Trophoblast cell (in vitro differentiated cells and primary cell): Measurements from ENCODE around the gene RGS10.
A peak's percentile ranks its signal among the peaks of the same experiment; 100 is the strongest.

ENCODE experiments used
- DNase-seq, 2 donors: peaks; one replicate each; pipeline ENCODE4 v3.0.0-alpha.2; 2016
- H2AFZ ChIP-seq: 2 replicates; pipeline ENCODE4 v1.6.1; 2013; ENCODE audit warnings: low read length, moderate library complexity, mild to moderate bottlenecking; ENCODE audit not compliant: insufficient read depth, poor library complexity
- H2AK5ac ChIP-seq: 2 replicates; pipeline ENCODE4 v1.6.1; 2013; ENCODE audit warnings: mild to moderate bottlenecking, low read length
- H2BK120ac ChIP-seq: 2 replicates; pipeline ENCODE4 v1.6.1; 2013; ENCODE audit warnings: low read length, mild to moderate bottlenecking, moderate library complexity; ENCODE audit not compliant: insufficient read depth, poor library complexity
- H2BK12ac ChIP-seq: 2 replicates; pipeline ENCODE4 v1.6.1; 2013; ENCODE audit warnings: mild to moderate bottlenecking, low read length, moderate library complexity
- H2BK5ac ChIP-seq: 2 replicates; pipeline ENCODE4 v1.6.1; 2013; ENCODE audit warnings: low read length, low read depth, moderate library complexity, mild to moderate bottlenecking; ENCODE audit not compliant: poor library complexity
- H3K14ac ChIP-seq: 2 replicates; pipeline ENCODE4 v1.6.1; 2013; ENCODE audit warnings: mild to moderate bottlenecking, low read length
- H3K18ac ChIP-seq: 2 replicates; pipeline ENCODE4 v1.6.1; 2013; ENCODE audit warnings: mild to moderate bottlenecking, low read length
- H3K23ac ChIP-seq: 2 replicates; pipeline ENCODE4 v1.6.1; 2013; ENCODE audit warnings: low read length
- H3K27ac ChIP-seq: 2 replicates; pipeline ENCODE4 v1.5.1; 2013; ENCODE audit warnings: low read depth, mild to moderate bottlenecking, inconsistent platforms, low read length, moderate library complexity
- H3K27me3 ChIP-seq: 2 replicates; pipeline ENCODE4 v1.6.1; 2013; ENCODE audit warnings: inconsistent platforms, mild to moderate bottlenecking, low read length, moderate library complexity; ENCODE audit not compliant: insufficient read depth
- H3K36me3 ChIP-seq, 2 experiments: 1 replicate in 1 of 2; 2 replicates in 1 of 2; pipeline ENCODE4 v1.6.1; 2013; ENCODE audit warnings: low read length in 2 of 2, mild to moderate bottlenecking in 2 of 2, moderate library complexity in 1 of 2; ENCODE audit not compliant: insufficient read depth in 2 of 2, control insufficient read depth in 1 of 2
- H3K4ac ChIP-seq: 2 replicates; pipeline ENCODE4 v1.6.1; 2013; ENCODE audit warnings: low read depth, mild to moderate bottlenecking, low read length, moderate library complexity
- H3K4me1 ChIP-seq, 2 experiments: 1 replicate in 1 of 2; 2 replicates in 1 of 2; pipeline ENCODE4 v1.6.1; 2013; ENCODE audit warnings: low read length in 2 of 2, mild to moderate bottlenecking in 2 of 2, moderate library complexity in 1 of 2; ENCODE audit not compliant: insufficient read depth in 2 of 2, control insufficient read depth in 1 of 2
- H3K4me2 ChIP-seq: 2 replicates; pipeline ENCODE4 v1.6.1; 2013; ENCODE audit warnings: inconsistent platforms, mild to moderate bottlenecking, low read length, moderate library complexity
- H3K4me3 ChIP-seq: 2 replicates; pipeline ENCODE4 v1.5.1; 2013; ENCODE audit warnings: mild to moderate bottlenecking, low read depth, low read length, inconsistent platforms
- H3K79me1 ChIP-seq: one replicate; pipeline ENCODE4 v1.6.1; 2013; ENCODE audit warnings: low read length
- H3K79me2 ChIP-seq: 2 replicates; pipeline ENCODE4 v1.6.1; 2013; ENCODE audit warnings: low read length, mild to moderate bottlenecking; ENCODE audit not compliant: control insufficient read depth, insufficient read depth, poor library complexity
- H3K9ac ChIP-seq: 2 replicates; pipeline ENCODE4 v1.6.1; 2013; ENCODE audit warnings: mild to moderate bottlenecking, low read length
- H3K9me3 ChIP-seq: 2 replicates; pipeline ENCODE4 v1.6.1; 2013; ENCODE audit warnings: low read depth, mild to moderate bottlenecking, control low read depth, inconsistent platforms, low read length; ENCODE audit not compliant: insufficient read depth
- H4K12ac ChIP-seq: 2 replicates; pipeline ENCODE4 v1.6.1; 2013; ENCODE audit warnings: low read depth, mild to moderate bottlenecking, low read length, moderate library complexity
- H4K8ac ChIP-seq: 2 replicates; pipeline ENCODE4 v1.6.1; 2013; ENCODE audit warnings: low read depth, mild to moderate bottlenecking, low read length, moderate library complexity
- H4K91ac ChIP-seq: one replicate; pipeline ENCODE4 v1.6.1; 2013; ENCODE audit warnings: low read depth, mild to moderate bottlenecking, low read length, moderate library complexity
- WGBS: extraction: QIAGEN DNeasy Blood & Tissue Kit; methylation state at CpG from one replicate; pipeline ENCODE4 v1.1.7; 2013; ENCODE audit warnings: missing lambda C conversion rate; ENCODE audit not compliant: insufficient read length, insufficient coverage; ENCODE audit errors: extremely low coverage; 5-methylcytosine and 5-hydroxymethylcytosine counted together

The RGS10 gene

GRCh38 chr10:119491966-119492757, 50.4 kb downstream of the RGS10 start:
- Histone ChIP-seq H3K9me3 (no peaks in the 10 kb centered on the region), H3K18ac (no peak overlapping the region), H3K79me1 (no peaks in the 10 kb centered on the region), H2BK12ac (no peak overlapping the region), H4K8ac (no peak overlapping the region), H2AK5ac (no peak overlapping the region), H4K91ac (no peak overlapping the region), H3K4ac (no peak overlapping the region), H3K27ac (no peak overlapping the region), H3K9ac (no peak overlapping the region), H3K4me2 (no peak overlapping the region), H4K12ac (no peak overlapping the region), H3K14ac (no peak overlapping the region), H2BK5ac (no peak overlapping the region), H2BK120ac (no peak overlapping the region), H3K27me3 (no peaks in the 10 kb centered on the region), H3K4me3 (no peak overlapping the region), H3K36me3 (no peaks in the 10 kb centered on the region), H2AFZ (no peak overlapping the region), H3K23ac (no peak overlapping the region), H3K4me1 (peaks cover 0 to 3% of the 10 kb centered on the region in 2 experiments), H3K79me2 (no peaks in the 10 kb centered on the region)
- no CpG with 5 or more reads among the region's 6 CpGs for WGBS
- DNase-seq, result no peak

DNA sequence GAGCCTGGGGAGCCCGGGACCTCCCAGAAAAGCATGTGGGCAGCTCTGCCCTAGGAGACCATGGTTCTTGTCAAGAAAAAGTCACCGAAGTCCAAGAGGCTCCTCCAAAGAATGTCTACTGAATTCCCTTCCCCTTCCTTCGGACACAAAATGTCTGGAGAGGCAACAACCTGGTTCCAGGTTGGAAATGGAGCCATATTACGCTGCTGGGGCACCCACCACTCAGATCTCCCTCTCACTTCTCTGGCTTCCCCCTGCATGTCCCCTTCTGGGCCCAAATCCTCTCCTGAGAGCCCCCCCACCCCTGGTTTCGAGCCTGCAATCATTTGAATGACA, 52.6 kb downstream of the RGS10 start:
- Histone ChIP-seq H3K79me2 (no peaks in the 10 kb centered on the region), H3K27me3 (no peaks in the 10 kb centered on the region), H3K4me2 (peak overlapping the region; percentile 64), H2AK5ac (no peak overlapping the region), H2AFZ (no peak overlapping the region), H3K9me3 (no peaks in the 10 kb centered on the region), H3K4ac (no peak overlapping the region), H4K91ac (no peak overlapping the region), H3K27ac (no peak overlapping the region), H2BK120ac (no peak overlapping the region), H3K4me3 (no peak overlapping the region), H3K18ac (no peak overlapping the region), H2BK12ac (no peak overlapping the region), H3K4me1 (peaks cover 0 to 3% of the 10 kb centered on the region in 2 experiments), H4K8ac (no peak overlapping the region), H3K23ac (no peak overlapping the region), H3K79me1 (no peaks in the 10 kb centered on the region), H3K9ac (no peak overlapping the region), H3K36me3 (no peaks in the 10 kb centered on the region), H2BK5ac (no peak overlapping the region), H4K12ac (no peak overlapping the region), H3K14ac (no peak overlapping the region)
- WGBS, result no CpG with 5 or more reads among the region's 5 CpGs
- DNase-seq, result no peak

- no peak overlapping the region for H3K4ac ChIP-seq
- H3K9ac ChIP-seq, result no peak overlapping the region
- H3K4me3 ChIP-seq, result no peak overlapping the region
- H3K9me3 ChIP-seq, result no peaks in the 10 kb centered on the region
- no peak overlapping the region for H2BK120ac ChIP-seq
- no peak overlapping the region for H3K27ac ChIP-seq
- DNase-seq, result no peak
- H3K18ac ChIP-seq, result no peak overlapping the region
- H3K79me1 ChIP-seq, result no peaks in the 10 kb centered on the region
- H2AK5ac ChIP-seq, result no peak overlapping the region
- H3K79me2 ChIP-seq, result no peaks in the 10 kb centered on the region
- no peaks in the 10 kb centered on the region for H3K36me3 ChIP-seq
- H4K8ac ChIP-seq, result no peak overlapping the region
- no peaks in the 10 kb centered on the region for H3K27me3 ChIP-seq
- no peak overlapping the region for H2BK12ac ChIP-seq
- H3K14ac ChIP-seq, result no peak overlapping the region
- H4K91ac ChIP-seq, result no peak overlapping the region
- WGBS, result no CpG with 5 or more reads among the region's 7 CpGs
- H3K23ac ChIP-seq, result no peak overlapping the region
- H3K4me1 ChIP-seq, result peaks cover 0 to 3% of the 10 kb centered on the region in 2 experiments
- no peak overlapping the region for H2BK5ac ChIP-seq
- H2AFZ ChIP-seq, result no peak overlapping the region
- no peak overlapping the region for H4K12ac ChIP-seq
- no peak overlapping the region for H3K4me2 ChIP-seq
These were observed 53.8 kb downstream of the RGS10 start for GRCh38 chr10:119488675-119489074.

DNA sequence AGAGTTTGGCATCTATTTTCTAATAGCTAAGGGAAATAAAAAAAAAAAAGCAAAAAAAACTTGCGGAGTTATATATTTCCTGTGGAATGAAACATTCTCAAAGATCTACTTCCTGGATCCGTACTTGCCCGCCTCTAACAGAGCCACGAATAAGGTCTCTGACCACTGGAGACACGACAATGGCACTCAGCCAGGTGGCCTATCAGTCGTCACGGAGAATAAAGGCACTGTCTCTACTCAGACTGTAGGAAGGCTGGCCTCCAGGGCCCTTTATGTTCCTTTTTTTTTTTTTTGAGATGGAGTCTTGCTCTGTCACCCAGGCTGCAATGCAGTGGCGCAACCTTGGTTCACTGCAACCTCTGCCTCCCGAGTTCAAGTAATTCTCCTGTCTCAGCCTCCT, 58.7 kb downstream of the RGS10 start:
- Histone ChIP-seq H3K27ac (no peak overlapping the region), H3K9ac (no peak overlapping the region), H3K27me3 (peaks cover 2% of the 10 kb centered on the region), H2AK5ac (no peak overlapping the region), H3K18ac (no peak overlapping the region), H3K79me1 (no peaks in the 10 kb centered on the region), H3K4ac (no peak overlapping the region), H3K14ac (no peak overlapping the region), H4K91ac (no peak overlapping the region), H3K4me2 (no peak overlapping the region), H3K36me3 (no peaks in the 10 kb centered on the region), H3K4me3 (no peak overlapping the region), H2BK120ac (no peak overlapping the region), H2BK12ac (no peak overlapping the region), H2AFZ (no peak overlapping the region), H3K4me1 (no peaks in the 10 kb centered on the region), H4K8ac (no peak overlapping the region), H4K12ac (no peak overlapping the region), H3K9me3 (no peaks in the 10 kb centered on the region), H2BK5ac (no peak overlapping the region), H3K23ac (no peak overlapping the region), H3K79me2 (no peaks in the 10 kb centered on the region)
- no CpG with 5 or more reads among the region's 9 CpGs for WGBS
- DNase-seq, result peak in 1 of 2 donors; percentile 15
